MCF 10A (cell line): ENCODE measurements around the gene TCTN1. TPM values are rescaled to one million over a fixed set of nuclear protein-coding genes. Genes with fewer than 3 reads are reported as not detected.

Experiments used
- BruUV-seq: library from RNA; stranded (reverse); fragments of 400-500 nt; replicated peaks from 2 replicates; lab custom pipeline; 2021; lab: Mats Ljungman, UMichigan
- CTCF ChIA-PET: fragments of 300-600 bp; sonication (Branson Sonifier 250); formaldehyde crosslinking; extraction: SDS; loops from one replicate; lab custom pipeline; 2021; ENCODE audit warnings: antibody characterized with exemption, inconsistent platforms; lab: Yijun Ruan, JAX
- POLR2A ChIA-PET: fragments of 300-600, 350-650 bp; sonication (Branson Sonifier 250); formaldehyde crosslinking; extraction: SDS; loops from one replicate; lab custom pipeline; 2020; ENCODE audit warnings: antibody characterized with exemption, inconsistent platforms; lab: Yijun Ruan, JAX
- DNase-seq: peaks from one replicate; pipeline ENCODE4 v3.0.0-alpha.2; 2018; ENCODE audit not compliant: unreplicated experiment
- H3K27ac Mint-ChIP-seq: one replicate; pipeline ENCODE4 v1.8.0; 2022; ENCODE audit warnings: mild to moderate bottlenecking, low read depth, mixed read lengths; ENCODE audit not compliant: unreplicated experiment
- H3K27me3 Mint-ChIP-seq: one replicate; pipeline ENCODE4 v1.8.0; 2022; ENCODE audit warnings: mixed read lengths; ENCODE audit not compliant: insufficient read depth, unreplicated experiment
- H3K36me3 Mint-ChIP-seq: one replicate; pipeline ENCODE4 v1.8.0; 2022; ENCODE audit warnings: mild to moderate bottlenecking, moderate library complexity, mixed read lengths; ENCODE audit not compliant: insufficient read depth, unreplicated experiment
- H3K4me1 Mint-ChIP-seq: one replicate; pipeline ENCODE4 v1.8.0; 2022; ENCODE audit warnings: mixed read lengths; ENCODE audit not compliant: insufficient read depth, unreplicated experiment
- H3K4me3 Mint-ChIP-seq: one replicate; pipeline ENCODE4 v1.8.0; 2022; ENCODE audit warnings: mild to moderate bottlenecking, moderate library complexity, mixed read lengths; ENCODE audit not compliant: unreplicated experiment
- H3K9me3 Mint-ChIP-seq: one replicate; pipeline ENCODE4 v1.8.0; 2022; ENCODE audit warnings: mixed read lengths; ENCODE audit not compliant: unreplicated experiment
- CTCF ChIP-seq: fragments of 200-600 bp; IDR thresholded peaks from one replicate; pipeline ENCODE4 v1.8.0; 2022; ENCODE audit warnings: antibody characterized with exemption, mild to moderate bottlenecking; ENCODE audit not compliant: unreplicated experiment
- intact Hi-C: fragments of 100-400 bp; cut with micrococcal nuclease; formaldehyde crosslinking; loops from 2 replicates; pipeline ENCODE4 v1.14.1; 2022
- total RNA-seq: library from RNA; stranded (reverse); gene quantifications from 2 replicates; pipeline ENCODE4 v1.2.3, GENCODE V29; 2022

The TCTN1 gene
- total RNA-seq, 1 experiment from 2014 or later: 36.5 TPM

DNA sequence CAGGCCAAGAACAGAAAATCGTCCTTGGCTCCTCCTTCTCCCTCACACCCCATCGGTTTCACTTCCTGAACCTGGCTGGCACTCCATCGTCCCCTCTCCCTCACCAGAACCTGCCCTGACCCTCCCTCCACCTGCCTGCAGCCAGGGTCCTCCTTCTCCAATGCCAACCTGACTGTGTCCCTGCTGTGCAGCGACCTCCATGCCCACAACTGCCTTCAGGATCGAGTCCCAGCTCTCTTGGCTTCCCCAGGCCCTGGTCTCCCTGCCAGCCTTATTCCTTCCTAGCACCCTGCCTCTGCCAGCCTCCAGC lies 55.2 kb downstream of the TCTN1 start:
- Mint-ChIP-seq H3K27me3 (peaks cover 52% of the 10 kb centered on the region), H3K9me3 (no peaks in the 10 kb centered on the region), H3K4me1 (peaks cover 4% of the 10 kb centered on the region), H3K36me3 (no peaks in the 10 kb centered on the region), H3K4me3 (no peak overlapping the region), H3K27ac (no peak overlapping the region)
- no peak for TF ChIP-seq CTCF
- CTCF ChIA-PET: interaction anchor here (0.6 kb wide), 1 partner anchor 189 kb away, joined by 3 read pairs; no protein-coding TSS in a partner anchor
- BruUV-seq: no TSS peak
- DNase-seq: no peak
- intact Hi-C loops: no loop called here
- POLR2A ChIA-PET: no interaction called here

GRCh38 chr12:110670161-110670701 lies 56.3 kb downstream of the TCTN1 start:
- no TSS peak for BruUV-seq
- Mint-ChIP-seq H3K36me3 (no peaks in the 10 kb centered on the region), H3K4me3 (no peak overlapping the region), H3K4me1 (peaks cover 4% of the 10 kb centered on the region), H3K27ac (no peak overlapping the region), H3K27me3 (peaks cover 43% of the 10 kb centered on the region), H3K9me3 (no peaks in the 10 kb centered on the region)
- intact Hi-C loops: no loop called here
- ChIA-PET CTCF (interaction anchor here (0.5 kb wide), 1 partner anchor 117 kb away, joined by 3 read pairs; no protein-coding TSS in a partner anchor), POLR2A (no interaction called here)
- no peak for TF ChIP-seq CTCF
- no peak for DNase-seq

GRCh38 chr12:110676171-110676570 lies 62.2 kb downstream of the TCTN1 start:
- Mint-ChIP-seq H3K4me3 (no peak overlapping the region), H3K27ac (no peak overlapping the region), H3K9me3 (no peaks in the 10 kb centered on the region), H3K36me3 (no peaks in the 10 kb centered on the region), H3K4me1 (no peaks in the 10 kb centered on the region), H3K27me3 (peaks cover 24% of the 10 kb centered on the region)
- DNase-seq: no peak
- no TSS peak for BruUV-seq
- POLR2A ChIA-PET: no interaction called here
- CTCF ChIA-PET: no interaction called here
- intact Hi-C loops: no loop called here
- no peak for TF ChIP-seq CTCF

DNA sequence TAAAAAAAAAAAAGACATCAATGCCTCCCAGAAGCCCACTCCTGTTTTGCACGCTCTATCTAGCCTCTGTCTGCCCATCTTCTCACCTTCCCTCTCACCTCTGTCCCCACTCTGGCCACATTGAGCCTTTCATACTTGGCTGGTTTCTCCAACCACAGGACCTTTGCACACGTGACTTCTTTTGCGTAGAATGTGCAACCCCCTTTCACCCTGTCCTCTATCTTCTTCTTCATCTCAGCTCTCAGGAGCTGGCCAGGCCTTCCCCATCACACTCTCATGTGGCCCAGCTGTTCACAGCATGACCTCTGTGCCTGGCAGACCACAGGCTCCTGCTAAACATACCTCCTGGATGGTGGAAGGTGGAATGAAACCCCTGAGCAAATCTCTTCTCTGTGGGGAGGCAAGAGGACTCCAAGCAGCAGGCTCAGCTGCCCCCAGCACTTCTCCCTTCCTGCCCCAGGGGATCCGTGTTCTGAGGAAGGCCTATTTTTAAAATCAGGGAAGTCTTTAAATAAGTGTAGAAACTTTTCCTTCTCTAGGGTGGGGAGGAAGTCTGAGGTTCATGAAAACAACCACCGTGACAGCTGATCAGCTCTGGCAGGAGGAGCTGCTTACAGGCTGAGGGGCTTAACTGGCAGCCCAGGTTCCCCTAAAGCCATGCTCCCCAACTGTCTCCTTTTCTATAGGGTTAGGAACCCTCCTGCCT lies 63.4 kb downstream of the TCTN1 start:
- intact Hi-C loops: no loop called here
- peaks cover 22% of the 10 kb centered on the region for H3K27me3 Mint-ChIP-seq
- H3K4me1 Mint-ChIP-seq: no peaks in the 10 kb centered on the region
- no peak for TF ChIP-seq CTCF
- no peak overlapping the region for H3K27ac Mint-ChIP-seq
- H3K36me3 Mint-ChIP-seq: no peaks in the 10 kb centered on the region
- no peak overlapping the region for H3K4me3 Mint-ChIP-seq
- no TSS peak for BruUV-seq
- no peaks in the 10 kb centered on the region for H3K9me3 Mint-ChIP-seq
- CTCF ChIA-PET: interaction anchor here (0.6 to 0.7 kb wide), 2 partner anchors 257 to 346 kb away, joined by 3 to 4 read pairs; no protein-coding TSS in a partner anchor
- POLR2A ChIA-PET: no interaction called here
- no peak for DNase-seq
